H1 (cell line): ENCODE results near the gene DDX53. TPM values are rescaled to one million over a fixed set of nuclear protein-coding genes. Genes with fewer than 3 reads are reported as not detected.

ENCODE experiments used
- CTCF ChIA-PET: fragments of 300-600 bp; sonication (Branson Sonifier 250); formaldehyde crosslinking; loops from one replicate; lab custom pipeline; 2021; ENCODE audit not compliant: partially characterized antibody; lab: Charles Lee
- POLR2A ChIA-PET: fragments of 300-600 bp; sonication (Branson Sonifier 250); formaldehyde crosslinking; loops from one replicate; lab custom pipeline; 2021; ENCODE audit warnings: inconsistent platforms; ENCODE audit not compliant: partially characterized antibody; lab: Charles Lee
- DNase-seq, 2 experiments: peaks; one replicate each; pipeline versions ENCODE4 v3.0.0 to v3.0.0-alpha.2; 2010 to 2022; ENCODE audit warnings: low spot score in 2 of 2, low read depth in 1 of 2, mixed read lengths in 1 of 2
- FAIRE-seq: peaks from 2 replicates; lab custom pipeline; 2011; peaks lifted over from hg19 to GRCh38; lab: Jason Lieb, UNC
- H2AFZ ChIP-seq: 2 replicates; pipeline ENCODE4 v1.8.1; 2012; ENCODE audit warnings: low read length, inconsistent platforms
- H2AK5ac ChIP-seq: 2 replicates; pipeline ENCODE4 v1.6.1; 2013; ENCODE audit warnings: low read depth, low read length
- H2BK120ac ChIP-seq: replicated peaks from 2 replicates; pipeline ENCODE3; 2013; ENCODE audit warnings: low read depth, low read length, inconsistent platforms
- H2BK12ac ChIP-seq: 2 replicates; pipeline ENCODE4 v1.6.1; 2013; ENCODE audit warnings: low read depth, low read length
- H2BK15ac ChIP-seq: 2 replicates; pipeline ENCODE4 v1.6.1; 2013; ENCODE audit warnings: low read length
- H2BK20ac ChIP-seq: 2 replicates; pipeline ENCODE4 v1.6.1; 2013; ENCODE audit warnings: low read length
- H2BK5ac ChIP-seq: 2 replicates; pipeline ENCODE4 v1.6.1; 2013; ENCODE audit warnings: low read depth, low read length
- H3K14ac ChIP-seq: 2 replicates; pipeline ENCODE4 v1.6.1; 2013; ENCODE audit warnings: inconsistent platforms; ENCODE audit not compliant: insufficient read length
- H3K18ac ChIP-seq: 2 replicates; pipeline ENCODE4 v1.6.1; 2013; ENCODE audit warnings: low read length; ENCODE audit errors: extremely low read depth
- H3K23ac ChIP-seq: 2 replicates; pipeline ENCODE4 v1.6.1; 2013; ENCODE audit warnings: inconsistent platforms; ENCODE audit not compliant: insufficient read length
- H3K23me2 ChIP-seq: 2 replicates; pipeline ENCODE4 v1.6.1; 2013; ENCODE audit warnings: low read depth, low read length
- H3K27ac ChIP-seq: 2 replicates; pipeline ENCODE4 v1.6.1; 2011; ENCODE audit warnings: low read depth, low read length, inconsistent platforms
- H3K27me3 ChIP-seq, 4 experiments: replicated peaks in 1 of 4; 1 replicate in 1 of 4; 2 replicates in 3 of 4; pipeline versions ENCODE4 v1.6.1 to v1.8.1; 2011 to 2013; ENCODE audit warnings: low read length in 3 of 4, mild to moderate bottlenecking in 3 of 4, inconsistent platforms in 2 of 4, mixed read lengths in 2 of 4, moderate library complexity in 1 of 4; ENCODE audit not compliant: control insufficient read depth in 3 of 4, insufficient read depth in 3 of 4; ENCODE audit errors: extremely low read depth in 1 of 4
- H3K36me3 ChIP-seq, 4 experiments: 2 replicates each; pipeline versions ENCODE4 v1.6.1 to v1.8.1; 2011 to 2013; ENCODE audit warnings: mild to moderate bottlenecking in 4 of 4, low read length in 3 of 4, moderate library complexity in 2 of 4, control low read depth in 1 of 4, inconsistent platforms in 1 of 4; ENCODE audit not compliant: insufficient read depth in 4 of 4, control insufficient read depth in 2 of 4
- H3K4ac ChIP-seq: replicated peaks from 2 replicates; pipeline ENCODE3; 2013; ENCODE audit warnings: low read length, low read depth, mixed read lengths, inconsistent platforms; ENCODE audit not compliant: insufficient read length
- H3K4me1 ChIP-seq, 4 experiments: replicated peaks in 1 of 4; 1 replicate in 1 of 4; 2 replicates in 3 of 4; pipeline versions ENCODE4 v1.6.1 to v1.8.1; 2011 to 2013; ENCODE audit warnings: low read length in 3 of 4, inconsistent platforms in 2 of 4, mixed read lengths in 1 of 4; ENCODE audit not compliant: insufficient read depth in 4 of 4, control insufficient read depth in 3 of 4
- H3K4me2 ChIP-seq, 2 experiments: 2 replicates each; pipeline versions ENCODE4 v1.6.1 to v1.8.1; 2011 to 2013; ENCODE audit warnings: low read depth in 2 of 2, low read length in 2 of 2, control low read depth in 1 of 2, inconsistent platforms in 1 of 2, mild to moderate bottlenecking in 1 of 2; ENCODE audit not compliant: insufficient read depth in 1 of 2
- H3K4me3 ChIP-seq, 4 experiments: fragments of 200-600, 300-600 bp in 1 of 4; sonication (generic), shearing (Covaris generic), sonication (Bioruptor Twin) in 1 of 4; 2 replicates each; pipeline versions ENCODE4 v1.5.1 to v1.8.1; 2011 to 2016; ENCODE audit warnings: low read length in 4 of 4, low read depth in 3 of 4, control low read depth in 2 of 4, inconsistent platforms in 2 of 4, mild to moderate bottlenecking in 2 of 4, mixed read lengths in 1 of 4, moderate library complexity in 1 of 4; ENCODE audit not compliant: insufficient read depth in 2 of 4; ENCODE audit errors: extremely low read depth in 1 of 4
- H3K56ac ChIP-seq: replicated peaks from 2 replicates; pipeline ENCODE3; 2013; ENCODE audit warnings: low read depth, mild to moderate bottlenecking, mixed read lengths, low read length, inconsistent platforms; ENCODE audit not compliant: insufficient read length
- H3K79me1 ChIP-seq: 2 replicates; pipeline ENCODE4 v1.6.1; 2013; ENCODE audit warnings: low read depth, low read length, control low read depth
- H3K79me2 ChIP-seq, 2 experiments: 2 replicates each; pipeline versions ENCODE4 v1.6.1 to v1.8.1; 2012 to 2013; ENCODE audit warnings: low read length in 2 of 2, mild to moderate bottlenecking in 2 of 2, inconsistent platforms in 1 of 2; ENCODE audit not compliant: insufficient read depth in 2 of 2, control insufficient read depth in 1 of 2
- H3K9ac ChIP-seq, 4 experiments: replicated peaks in 1 of 4; 1 replicate in 1 of 4; 2 replicates in 3 of 4; pipeline versions ENCODE4 v1.6.1 to v1.8.1; 2011 to 2013; ENCODE audit warnings: low read depth in 3 of 4, low read length in 3 of 4, control low read depth in 2 of 4, mild to moderate bottlenecking in 2 of 4, moderate library complexity in 2 of 4, inconsistent platforms in 1 of 4; ENCODE audit errors: extremely low read depth in 1 of 4
- H3K9me3 ChIP-seq, 2 experiments: 2 replicates each; pipeline versions ENCODE4 v1.6.1 to v1.8.1; 2012 to 2013; ENCODE audit warnings: mild to moderate bottlenecking in 2 of 2, moderate library complexity in 2 of 2, control low read depth in 1 of 2, inconsistent platforms in 1 of 2, low read depth in 1 of 2, low read length in 1 of 2, mixed read lengths in 1 of 2; ENCODE audit not compliant: insufficient read depth in 2 of 2
- H4K20me1 ChIP-seq, 2 experiments: replicated peaks in 1 of 2; 2 replicates each; pipeline versions ENCODE3 to v1.8.1; 2011 to 2013; ENCODE audit warnings: inconsistent platforms in 2 of 2, low read length in 2 of 2, mild to moderate bottlenecking in 1 of 2; ENCODE audit not compliant: insufficient read depth in 2 of 2, control insufficient read depth in 1 of 2
- H4K5ac ChIP-seq: 2 replicates; pipeline ENCODE4 v1.6.1; 2013; ENCODE audit warnings: low read length, low read depth, mixed read lengths, inconsistent platforms; ENCODE audit not compliant: insufficient read length
- H4K8ac ChIP-seq: 2 replicates; pipeline ENCODE4 v1.8.0; 2013; ENCODE audit warnings: mild to moderate bottlenecking, moderate library complexity, low read length, inconsistent platforms; ENCODE audit not compliant: insufficient read depth; ENCODE audit errors: extremely low read depth
- H4K91ac ChIP-seq: replicated peaks from 2 replicates; pipeline ENCODE3; 2013; ENCODE audit warnings: low read length, mixed read lengths, inconsistent platforms; ENCODE audit not compliant: insufficient read length
- ATF2 ChIP-seq: IDR thresholded peaks from 2 replicates; pipeline ENCODE4 v1.6.1; 2012; ENCODE audit warnings: low read length, inconsistent platforms
- CTBP2 ChIP-seq: IDR thresholded peaks from 2 replicates; pipeline ENCODE4 v1.7.0; 2011; ENCODE audit warnings: borderline replicate concordance, mild to moderate bottlenecking, moderate library complexity, mixed read lengths, low read length; ENCODE audit not compliant: insufficient read depth, insufficient read length
- KDM1A ChIP-seq: fragments of 200-600, 300-600 bp; sonication (generic); IDR thresholded peaks from 2 replicates; pipeline ENCODE4 v1.7.1; 2016; ENCODE audit warnings: mild to moderate bottlenecking, low read length, borderline replicate concordance
- KDM5A ChIP-seq: fragments of 200-600 bp; IDR thresholded peaks from 2 replicates; pipeline ENCODE4 v1.7.1; 2012; ENCODE audit warnings: mild to moderate bottlenecking, low read length, inconsistent platforms, mixed read lengths
- NANOG ChIP-seq: IDR thresholded peaks from 2 replicates; pipeline ENCODE4 v1.6.1; 2011; ENCODE audit warnings: low read length, low read depth, mild to moderate bottlenecking, inconsistent platforms; ENCODE audit not compliant: insufficient read depth, poor library complexity, severe bottlenecking
- RAD21 ChIP-seq, 2 experiments: IDR thresholded peaks in 1 of 2; conservative IDR thresholded peaks in 1 of 2; 2 replicates each; pipeline ENCODE4 v1.6.1; 2011; ENCODE audit warnings: low read depth in 2 of 2, low read length in 2 of 2, improper control_type of control experiment in 1 of 2, inconsistent platforms in 1 of 2, mild to moderate bottlenecking in 1 of 2, moderate library complexity in 1 of 2
- RXRA ChIP-seq: IDR thresholded peaks from 2 replicates; pipeline ENCODE4 v1.6.1; 2011; ENCODE audit warnings: low read depth, mild to moderate bottlenecking, low read length, moderate library complexity; ENCODE audit not compliant: insufficient read depth
- SIRT6 ChIP-seq: IDR thresholded peaks from one replicate; pipeline ENCODE4 v1.7.1; 2012; ENCODE audit warnings: low read length, inconsistent platforms
- SIX5 ChIP-seq: IDR thresholded peaks from 2 replicates; pipeline ENCODE4 v1.6.1; 2011; ENCODE audit warnings: mild to moderate bottlenecking, low read depth, low read length
- SUZ12 ChIP-seq: fragments of 200-600 bp; sonication (generic); IDR thresholded peaks from 2 replicates; pipeline ENCODE4 v1.6.1; 2012; ENCODE audit warnings: mild to moderate bottlenecking, inconsistent platforms, low read length, moderate library complexity, mixed read lengths
- TAF7 ChIP-seq: optimal IDR thresholded peaks from 2 replicates; pipeline ENCODE3; 2011; ENCODE audit warnings: low read depth, mild to moderate bottlenecking, inconsistent platforms, low read length, moderate library complexity, borderline replicate concordance
- WGBS, 2 experiments: shearing (Covaris generic) in 1 of 2; methylation state at CpG; one replicate each; pipeline versions ENCODE4 v1.1.6 to v1.1.7; 2013 to 2015; ENCODE audit warnings: low lambda C conversion rate in 2 of 2, mixed read lengths in 2 of 2, inconsistent platforms in 1 of 2, low coverage in 1 of 2, missing lambda C conversion rate in 1 of 2; ENCODE audit not compliant: insufficient replicate concordance in 2 of 2, insufficient coverage in 1 of 2, insufficient read length in 1 of 2; ENCODE audit errors: extremely low coverage in 1 of 2, missing lambda C conversion rate in 1 of 2; 5-methylcytosine and 5-hydroxymethylcytosine counted together
- polyA plus RNA-seq, 7 experiments: library from polyadenylated mRNA; depleted of rRNA in 3 of 7; stranded (reverse) in 5 of 7; unstranded in 2 of 7; fragments of >200 nt in 5 of 7; fragments of 200-250 nt in 2 of 7; gene quantifications; 1 replicate in 5 of 7; 2 replicates in 1 of 7; 4 replicates in 1 of 7; pipeline versions ENCODE4 v1.2.1 to v1.2.3, GENCODE V29; 2011 to 2013; ENCODE audit warnings: missing spikeins in 2 of 7, mixed read lengths in 2 of 7
- total RNA-seq: library from RNA; stranded (reverse); fragmentation: NEBNext Ultra II Directional; extraction: Animal tissue kit (Norgen Biotek cat#: 25700); gene quantifications from 2 replicates; pipeline ENCODE4 v1.2.1, GENCODE V29; 2021
- TF ChIP-seq, protein P1 (sequence below): IDR thresholded peaks from 2 replicates; pipeline ENCODE4 v1.6.1; 2012; ENCODE audit warnings: inconsistent platforms

DDX53 gene
- total and polyA plus RNA-seq, 2 of the 8 experiments (the other 6 are each of a cell fraction or from before 2014, with no cell fraction given) = not detected

DNA sequence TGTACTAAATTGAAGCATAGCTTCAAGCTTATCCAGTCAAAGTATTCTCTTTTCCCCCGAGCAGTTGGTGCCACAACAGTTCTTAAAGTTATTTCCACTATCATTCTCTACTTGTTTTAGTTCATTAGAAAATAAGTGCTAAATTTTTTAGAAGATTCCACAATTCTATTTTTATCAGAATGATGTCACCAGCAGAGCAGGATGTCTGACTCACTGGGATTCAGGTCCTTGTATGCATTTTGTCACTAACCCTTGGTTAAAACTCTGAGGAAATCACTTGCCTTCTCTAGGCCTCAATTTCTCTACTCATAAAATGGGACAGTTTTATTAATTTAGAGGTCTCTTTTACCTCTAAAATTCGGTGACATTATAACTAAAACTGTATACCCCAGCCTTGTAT lies 3.4 kb downstream of the DDX53 start:
- Histone ChIP-seq H3K27ac (no peak overlapping the region), H2BK120ac (no peak overlapping the region), H2AFZ (no peak overlapping the region), H2BK5ac (no peak overlapping the region), H3K79me2 (no peaks in the 10 kb centered on the region), H3K4me2 (no peak overlapping the region), H3K9me3 (no peaks in the 10 kb centered on the region), H3K56ac (no peak overlapping the region), H2BK20ac (no peak overlapping the region), H2BK15ac (no peak overlapping the region), H3K9ac (no peak overlapping the region), H2BK12ac (no peak overlapping the region), H3K14ac (no peak overlapping the region), H4K5ac (no peak overlapping the region), H3K23ac (no peak overlapping the region), H3K18ac (no peak overlapping the region), H4K8ac (no peak overlapping the region), H3K27me3 (no peaks in the 10 kb centered on the region), H3K4me1 (no peaks in the 10 kb centered on the region), H3K79me1 (no peaks in the 10 kb centered on the region), H4K91ac (no peak overlapping the region), H4K20me1 (no peaks in the 10 kb centered on the region), H2AK5ac (no peak overlapping the region), H3K23me2 (no peaks in the 10 kb centered on the region), H3K4me3 (no peak overlapping the region), H3K36me3 (no peaks in the 10 kb centered on the region), H3K4ac (no peak overlapping the region)
- FAIRE-seq (no peak), DNase-seq (no peak)
- ChIA-PET POLR2A (no interaction called here), CTCF (no interaction called here)
- 85% methylated on average over 2 of the region's 2 CpGs; no CpG with 5 or more reads in 1 of the 2 experiments for WGBS, 2 experiments
- TF ChIP-seq ATF2 = no peak
- TF ChIP-seq SUZ12 = no peak
- TF ChIP-seq, protein P1, sequence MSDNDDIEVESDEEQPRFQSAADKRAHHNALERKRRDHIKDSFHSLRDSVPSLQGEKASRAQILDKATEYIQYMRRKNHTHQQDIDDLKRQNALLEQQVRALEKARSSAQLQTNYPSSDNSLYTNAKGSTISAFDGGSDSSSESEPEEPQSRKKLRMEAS = no peak
- TF ChIP-seq NANOG = no peak
- TF ChIP-seq RAD21 (IDR thresholded peaks at IDR 0.05 in 1 of 2, conservative IDR thresholded peaks at IDR 0.05 in 1 of 2; ENCODE audit: low read depth in 2 of 2, low read length in 2 of 2) = no peak
- no peak for TF ChIP-seq CTBP2
- no peak for TF ChIP-seq TAF7
- TF ChIP-seq SIX5 = no peak
- no peak for TF ChIP-seq SIRT6
- TF ChIP-seq KDM1A = no peak
- no peak for TF ChIP-seq KDM5A
- no peak for TF ChIP-seq RXRA
